Bronchial smooth muscle cell (primary cell): Measurements from ENCODE around the gene FAM81A. TPM values are rescaled to one million over a fixed set of nuclear protein-coding genes. Genes with fewer than 3 reads are reported as not detected.

Experiments
- total RNA-seq: library from RNA; depleted of rRNA; stranded (reverse); fragments of >200 nt; gene quantifications from 2 replicates; pipeline ENCODE4 v1.2.1, GENCODE V29; 2014

The FAM81A gene
- total RNA-seq, result under 0.01 and 0.60 TPM in 2 replicates

DNA sequence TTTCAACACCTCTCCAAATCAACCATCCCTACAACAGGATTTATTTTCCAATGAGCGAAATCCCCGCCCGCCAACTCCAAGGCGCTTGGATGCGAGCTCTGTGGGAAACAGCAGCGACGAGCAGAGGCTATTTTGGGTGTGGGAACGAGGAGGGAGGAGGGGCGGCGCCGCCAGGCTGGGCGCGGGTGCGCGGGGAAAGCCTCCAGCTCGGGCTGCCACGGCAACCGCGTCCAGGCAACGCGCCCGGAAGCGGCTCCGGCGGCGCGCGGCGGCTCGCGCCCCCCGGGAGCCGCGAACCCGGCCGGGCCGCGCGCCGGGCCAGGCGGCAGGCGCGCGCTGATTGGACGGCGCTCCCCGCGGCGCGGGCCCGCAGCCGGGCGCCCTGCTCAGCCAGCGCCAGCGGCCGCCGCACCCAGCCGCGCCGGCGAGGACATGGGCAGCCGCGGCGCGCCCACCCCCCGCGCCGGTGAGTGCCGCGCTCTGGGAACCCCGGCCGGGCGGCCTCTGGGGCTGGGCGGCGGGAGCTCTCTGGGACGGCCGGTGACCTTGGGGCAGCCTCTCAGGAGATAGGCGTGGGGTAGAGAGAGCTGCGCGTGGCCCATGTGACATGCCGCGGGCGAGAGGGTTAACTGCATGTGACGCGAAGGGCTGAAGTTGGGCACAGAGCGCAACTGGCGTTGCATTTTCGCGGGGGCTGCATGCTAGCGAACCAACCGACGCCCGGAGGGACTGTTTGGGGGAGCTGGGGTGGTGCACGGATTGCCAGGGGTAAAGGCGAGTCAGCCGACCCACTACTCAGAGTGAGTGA is at the start of gene FAM81A:
Gene FAM81A, plus strand, starts transcription at position 370 of the 808 bp plus-strand sequence. CDS start 20,441 bp downstream, outside the sequence.

Other genes with a start within 250 kb of the FAM81A start
- gene LDHAL6B, start 231.3 kb upstream of the FAM81A start, total RNA-seq, result not detected in 2 replicates
- gene MYO1E, start 65.3 kb upstream of the FAM81A start, total RNA-seq, result 21.9 and 41.5 TPM in 2 replicates
- gene GCNT3, start 173.6 kb downstream of the FAM81A start, total RNA-seq, result 0.26 and 0.47 TPM in 2 replicates
- 19.2 and 24.1 TPM in 2 replicates for gene GTF2A2, start 219.3 kb downstream of the FAM81A start, total RNA-seq